Fibroblast of skin of abdomen (primary cell): ENCODE results near the gene ST3GAL3.
A peak's percentile ranks its signal among the peaks of the same experiment; 100 is the strongest.

Experiments
- DNase-seq: peaks from one replicate; pipeline ENCODE4 v3.0.0-alpha.2; 2013

ST3GAL3 gene

GRCh38 chr1:43880604-43881003 is 173.3 kb downstream of the ST3GAL3 start:
- DNase-seq: no peak

GRCh38 chr1:43881415-43881814 is 174.1 kb downstream of the ST3GAL3 start:
- no peak for DNase-seq

- DNase-seq: no peak
Observed at GRCh38 chr1:43882763-43883162, 175.4 kb downstream of the ST3GAL3 start.

- DNase-seq: no peak
Observed at GRCh38 chr1:43883321-43883720, 176.0 kb downstream of the ST3GAL3 start.

GRCh38 chr1:43885279-43885801 is 178.0 kb downstream of the ST3GAL3 start:
- no peak for DNase-seq

- DNase-seq: no peak
Observed at GRCh38 chr1:43887748-43888147, 180.4 kb downstream of the ST3GAL3 start.

GRCh38 chr1:43890815-43891214 is 183.5 kb downstream of the ST3GAL3 start:
- DNase-seq: no peak

- peak; percentile 51 for DNase-seq
Observed at GRCh38 chr1:43893006-43893405, 185.7 kb downstream of the ST3GAL3 start.

GRCh38 chr1:43898981-43899380 is 191.6 kb downstream of the ST3GAL3 start:
- no peak for DNase-seq

GRCh38 chr1:43900386-43900785 is 193.1 kb downstream of the ST3GAL3 start:
- DNase-seq: no peak

- no peak for DNase-seq
Observed at GRCh38 chr1:43901196-43901961, 194.0 kb downstream of the ST3GAL3 start.

- DNase-seq: no peak
Observed at GRCh38 chr1:43902058-43902831, 194.9 kb downstream of the ST3GAL3 start.

- DNase-seq: no peak
Observed at GRCh38 chr1:43904660-43905551, 197.6 kb downstream of the ST3GAL3 start.

GRCh38 chr1:43908226-43908625 is 200.9 kb downstream of the ST3GAL3 start:
- no peak for DNase-seq

GRCh38 chr1:43908858-43909257 is 201.5 kb downstream of the ST3GAL3 start:
- DNase-seq: no peak

- DNase-seq: no peak
Observed at GRCh38 chr1:43910343-43910742, 203.0 kb downstream of the ST3GAL3 start.

- peak; percentile 88 for DNase-seq
Observed at GRCh38 chr1:43912607-43913006, 205.3 kb downstream of the ST3GAL3 start.

- DNase-seq: no peak
Observed at GRCh38 chr1:43913051-43913501, 205.7 kb downstream of the ST3GAL3 start.

GRCh38 chr1:43913666-43914360 is 206.5 kb downstream of the ST3GAL3 start:
- no peak for DNase-seq

GRCh38 chr1:43914576-43915525 is 207.5 kb downstream of the ST3GAL3 start:
- DNase-seq: no peak

GRCh38 chr1:43919906-43920305 is 212.6 kb downstream of the ST3GAL3 start:
- DNase-seq: no peak
